ENCODE data around the gene TPP1.

TPP1 gene

GRCh38 chr11:6568191-6568918 lies 50.9 kb downstream of the TPP1 start:
- no peak overlapping the region for H3K9ac ChIP-seq (ENCODE audit: low read length)
- no peaks in the 10 kb centered on the region for H3K36me3 ChIP-seq (ENCODE audit: control insufficient read depth, insufficient read depth, low read length)
- H3K4me3 ChIP-seq (ENCODE audit: low read length): no peak overlapping the region
- no peaks in the 10 kb centered on the region for H3K27me3 ChIP-seq (ENCODE audit: control insufficient read depth, insufficient read depth, low read length)
- no peaks in the 10 kb centered on the region for H3K9me3 ChIP-seq (ENCODE audit: control insufficient read depth, low read length)
- H3K4me1 ChIP-seq (ENCODE audit: control insufficient read depth, insufficient read depth, low read length): peaks cover 6% of the 10 kb centered on the region

- Histone ChIP-seq H3K4me3 (ENCODE audit: low read length) (no peak overlapping the region), H3K9ac (ENCODE audit: low read length) (no peak overlapping the region), H3K27me3 (ENCODE audit: control insufficient read depth, insufficient read depth, low read length) (no peaks in the 10 kb centered on the region), H3K36me3 (ENCODE audit: control insufficient read depth, insufficient read depth, low read length) (no peaks in the 10 kb centered on the region), H3K9me3 (ENCODE audit: control insufficient read depth, low read length) (no peaks in the 10 kb centered on the region), H3K4me1 (ENCODE audit: control insufficient read depth, insufficient read depth, low read length) (peaks cover 6% of the 10 kb centered on the region)
Observed at GRCh38 chr11:6567371-6567745, 51.9 kb downstream of the TPP1 start.

- peaks cover 6% of the 10 kb centered on the region for H3K4me1 ChIP-seq (ENCODE audit: control insufficient read depth, insufficient read depth, low read length)
- H3K27me3 ChIP-seq (ENCODE audit: control insufficient read depth, insufficient read depth, low read length): no peaks in the 10 kb centered on the region
- no peaks in the 10 kb centered on the region for H3K9me3 ChIP-seq (ENCODE audit: control insufficient read depth, low read length)
- H3K4me3 ChIP-seq (ENCODE audit: low read length): no peak overlapping the region
- no peak overlapping the region for H3K9ac ChIP-seq (ENCODE audit: low read length)
- H3K36me3 ChIP-seq (ENCODE audit: control insufficient read depth, insufficient read depth, low read length): no peaks in the 10 kb centered on the region
Observed at GRCh38 chr11:6566704-6567370, 52.4 kb downstream of the TPP1 start.

- H3K4me1 ChIP-seq (ENCODE audit: control insufficient read depth, insufficient read depth, low read length): peaks cover 6% of the 10 kb centered on the region
- H3K9ac ChIP-seq (ENCODE audit: low read length): no peak overlapping the region
- H3K36me3 ChIP-seq (ENCODE audit: control insufficient read depth, insufficient read depth, low read length): no peaks in the 10 kb centered on the region
- no peak overlapping the region for H3K4me3 ChIP-seq (ENCODE audit: low read length)
- no peaks in the 10 kb centered on the region for H3K9me3 ChIP-seq (ENCODE audit: control insufficient read depth, low read length)
- H3K27me3 ChIP-seq (ENCODE audit: control insufficient read depth, insufficient read depth, low read length): no peaks in the 10 kb centered on the region
Observed at GRCh38 chr11:6565988-6566703, 53.1 kb downstream of the TPP1 start.

- no peaks in the 10 kb centered on the region for H3K27me3 ChIP-seq (ENCODE audit: control insufficient read depth, insufficient read depth, low read length)
- H3K4me3 ChIP-seq (ENCODE audit: low read length): no peak overlapping the region
- H3K9me3 ChIP-seq (ENCODE audit: control insufficient read depth, low read length): no peaks in the 10 kb centered on the region
- no peaks in the 10 kb centered on the region for H3K36me3 ChIP-seq (ENCODE audit: control insufficient read depth, insufficient read depth, low read length)
- no peak overlapping the region for H3K9ac ChIP-seq (ENCODE audit: low read length)
- peaks cover 6% of the 10 kb centered on the region for H3K4me1 ChIP-seq (ENCODE audit: control insufficient read depth, insufficient read depth, low read length)
Observed at GRCh38 chr11:6565325-6565724, 53.9 kb downstream of the TPP1 start.

- H3K36me3 ChIP-seq (ENCODE audit: control insufficient read depth, insufficient read depth, low read length): no peaks in the 10 kb centered on the region
- peaks cover 4% of the 10 kb centered on the region for H3K4me1 ChIP-seq (ENCODE audit: control insufficient read depth, insufficient read depth, low read length)
- no peak overlapping the region for H3K9ac ChIP-seq (ENCODE audit: low read length)
- H3K9me3 ChIP-seq (ENCODE audit: control insufficient read depth, low read length): no peaks in the 10 kb centered on the region
- H3K4me3 ChIP-seq (ENCODE audit: low read length): no peak overlapping the region
- H3K27me3 ChIP-seq (ENCODE audit: control insufficient read depth, insufficient read depth, low read length): no peaks in the 10 kb centered on the region
Observed at GRCh38 chr11:6563667-6564066, 55.6 kb downstream of the TPP1 start.

GRCh38 chr11:6563121-6563619 lies 56.1 kb downstream of the TPP1 start:
- H3K9ac ChIP-seq (ENCODE audit: low read length): no peak overlapping the region
- H3K4me1 ChIP-seq (ENCODE audit: control insufficient read depth, insufficient read depth, low read length): no peaks in the 10 kb centered on the region
- H3K36me3 ChIP-seq (ENCODE audit: control insufficient read depth, insufficient read depth, low read length): no peaks in the 10 kb centered on the region
- no peaks in the 10 kb centered on the region for H3K27me3 ChIP-seq (ENCODE audit: control insufficient read depth, insufficient read depth, low read length)
- no peaks in the 10 kb centered on the region for H3K9me3 ChIP-seq (ENCODE audit: control insufficient read depth, low read length)
- no peak overlapping the region for H3K4me3 ChIP-seq (ENCODE audit: low read length)
